ENCODE results near the gene FBXL13. TPM values are rescaled to one million over a fixed set of nuclear protein-coding genes. Genes with fewer than 3 reads are reported as not detected.

The FBXL13 gene
- polyA plus RNA-seq, 1 experiment = 0.20 TPM

DNA sequence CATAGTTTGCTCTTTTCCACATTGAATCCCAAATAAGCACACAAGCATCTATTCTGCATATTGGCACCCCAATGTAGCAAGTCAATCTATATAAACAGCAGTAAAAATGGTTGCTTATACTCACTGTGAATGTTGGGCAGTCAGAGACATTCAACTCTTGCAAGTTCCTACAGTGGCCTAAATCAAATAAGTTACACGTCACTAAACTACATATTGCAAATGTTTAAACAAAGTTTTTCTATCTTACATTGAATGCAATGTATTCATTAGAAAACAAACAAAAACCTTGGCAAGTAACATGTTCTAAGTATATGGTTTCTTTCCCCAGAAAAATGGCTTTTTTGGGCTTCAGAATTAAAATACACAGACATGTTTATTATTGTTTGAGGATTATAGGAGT, 142.8 kb downstream of the FBXL13 start:
- H3K4me3 ChIP-seq (ENCODE audit: low read depth, low read length) = no peak overlapping the region
- H3K27me3 ChIP-seq (ENCODE audit: control insufficient read depth, insufficient read depth, low read length) = no peaks in the 10 kb centered on the region
- POLR2A ChIA-PET = no interaction called here
- CTCF ChIA-PET = no interaction called here
- TF ChIP-seq, protein P1, sequence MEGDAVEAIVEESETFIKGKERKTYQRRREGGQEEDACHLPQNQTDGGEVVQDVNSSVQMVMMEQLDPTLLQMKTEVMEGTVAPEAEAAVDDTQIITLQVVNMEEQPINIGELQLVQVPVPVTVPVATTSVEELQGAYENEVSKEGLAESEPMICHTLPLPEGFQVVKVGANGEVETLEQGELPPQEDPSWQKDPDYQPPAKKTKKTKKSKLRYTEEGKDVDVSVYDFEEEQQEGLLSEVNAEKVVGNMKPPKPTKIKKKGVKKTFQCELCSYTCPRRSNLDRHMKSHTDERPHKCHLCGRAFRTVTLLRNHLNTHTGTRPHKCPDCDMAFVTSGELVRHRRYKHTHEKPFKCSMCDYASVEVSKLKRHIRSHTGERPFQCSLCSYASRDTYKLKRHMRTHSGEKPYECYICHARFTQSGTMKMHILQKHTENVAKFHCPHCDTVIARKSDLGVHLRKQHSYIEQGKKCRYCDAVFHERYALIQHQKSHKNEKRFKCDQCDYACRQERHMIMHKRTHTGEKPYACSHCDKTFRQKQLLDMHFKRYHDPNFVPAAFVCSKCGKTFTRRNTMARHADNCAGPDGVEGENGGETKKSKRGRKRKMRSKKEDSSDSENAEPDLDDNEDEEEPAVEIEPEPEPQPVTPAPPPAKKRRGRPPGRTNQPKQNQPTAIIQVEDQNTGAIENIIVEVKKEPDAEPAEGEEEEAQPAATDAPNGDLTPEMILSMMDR (IDR thresholded peaks at IDR 0.05; ENCODE audit: insufficient read depth, low read depth, low read length) = no peak
- no peak for DNase-seq (ENCODE audit: low read depth)
- no peaks in the 10 kb centered on the region for H3K36me3 ChIP-seq (ENCODE audit: control insufficient read depth, insufficient read depth, low read length)

DNA sequence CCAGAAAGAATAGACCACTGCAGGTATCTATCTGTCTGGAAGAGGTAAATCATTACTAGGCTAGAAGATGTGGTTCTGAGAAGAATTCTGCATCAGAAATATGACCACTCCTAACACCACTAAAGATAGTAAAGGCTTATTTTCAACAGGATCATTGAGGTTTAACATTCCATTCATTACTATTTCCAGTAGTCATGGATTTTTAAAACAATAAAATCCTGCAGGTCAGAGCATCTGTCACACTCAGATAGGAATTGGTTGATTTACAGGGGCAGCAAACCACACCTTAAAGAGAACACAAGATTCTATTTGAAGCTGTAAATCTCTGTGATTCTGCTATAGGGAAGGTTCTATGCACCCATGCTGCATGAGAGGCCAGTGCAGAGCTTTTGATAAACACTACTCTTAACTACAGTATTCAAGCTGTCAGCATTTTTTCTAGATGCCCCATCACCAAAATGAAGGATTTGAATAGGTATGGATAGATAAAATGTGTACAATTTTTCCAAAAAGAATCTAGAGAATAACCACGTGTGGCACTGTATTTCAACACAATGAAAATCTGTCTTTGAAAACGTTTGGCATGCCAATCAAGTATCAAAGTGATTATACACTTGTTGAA, 147.2 kb downstream of the FBXL13 start:
- no peak for DNase-seq (ENCODE audit: low read depth)
- TF ChIP-seq, protein P1 (IDR thresholded peaks at IDR 0.05; ENCODE audit: insufficient read depth, low read depth, low read length) = no peak
- POLR2A ChIA-PET = no interaction called here
- H3K36me3 ChIP-seq (ENCODE audit: control insufficient read depth, insufficient read depth, low read length) = no peaks in the 10 kb centered on the region
- CTCF ChIA-PET = interaction anchor here (0.6 to 1.6 kb wide), 3 partner anchors 18 to 93 kb away, joined by 3 to 5 read pairs (median 3); no protein-coding TSS in a partner anchor
- H3K27me3 ChIP-seq (ENCODE audit: control insufficient read depth, insufficient read depth, low read length) = no peaks in the 10 kb centered on the region
- no peak overlapping the region for H3K4me3 ChIP-seq (ENCODE audit: low read depth, low read length)

DNA sequence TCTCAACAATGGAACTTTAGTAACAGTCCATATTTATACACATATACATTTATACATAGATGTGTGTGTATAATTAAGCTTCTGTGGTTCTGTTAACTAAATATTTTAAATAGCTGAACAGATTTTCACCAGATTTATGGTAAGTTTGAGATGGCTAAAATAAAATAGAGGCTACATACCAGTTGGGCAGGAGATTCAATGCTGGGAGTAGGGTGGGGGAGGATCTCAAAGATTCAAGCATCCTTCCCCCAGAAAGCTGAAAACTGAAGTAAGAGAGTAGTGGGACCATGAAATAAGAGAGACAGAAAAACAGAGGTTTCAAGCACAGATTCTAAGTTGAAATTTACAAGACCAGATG, 147.8 kb downstream of the FBXL13 start:
- TF ChIP-seq, protein P1 (IDR thresholded peaks at IDR 0.05; ENCODE audit: insufficient read depth, low read depth, low read length) = no peak

DNA sequence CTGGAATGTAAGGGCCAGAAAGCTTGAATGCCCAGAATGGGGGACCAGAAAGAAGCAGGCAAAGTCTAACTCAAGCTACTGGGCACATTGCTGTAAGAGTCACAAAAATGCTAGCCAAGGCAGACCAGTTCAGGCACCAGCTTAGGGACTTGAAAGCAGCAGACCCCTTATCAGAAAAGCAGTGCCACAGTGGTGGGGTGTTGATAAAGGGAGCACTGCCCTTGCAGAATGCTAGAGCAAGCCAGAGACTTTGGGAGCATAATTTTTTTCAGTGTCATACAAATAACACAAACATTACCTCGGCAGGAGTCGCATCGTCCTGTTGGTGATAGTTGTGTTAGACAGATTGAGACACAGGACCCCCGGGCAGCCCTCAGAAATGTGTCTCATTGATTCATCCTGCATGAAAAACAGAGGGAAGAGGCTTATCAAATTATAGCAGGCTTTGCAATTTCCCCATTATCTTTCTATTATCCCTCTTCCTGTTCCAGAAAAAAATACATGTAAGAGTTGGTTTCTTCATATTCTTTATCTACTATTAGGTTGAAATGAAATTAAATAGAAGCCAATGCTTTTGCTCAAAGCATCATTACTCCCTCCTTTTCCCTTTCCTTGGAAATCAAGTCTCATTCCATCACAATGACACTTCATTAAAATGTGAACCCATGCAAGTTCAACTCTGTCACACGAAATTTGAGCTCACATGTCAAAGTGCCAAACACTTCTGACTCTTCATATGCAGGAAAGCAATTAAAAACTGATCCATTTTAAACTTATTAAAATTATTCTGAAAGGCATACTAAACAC, 148.4 kb downstream of the FBXL13 start:
- H3K36me3 ChIP-seq (ENCODE audit: control insufficient read depth, insufficient read depth, low read length) = no peaks in the 10 kb centered on the region

More for the DNA sequence above, 147.8 kb downstream of the FBXL13 start:
- Histone ChIP-seq H3K36me3 (ENCODE audit: control insufficient read depth, insufficient read depth, low read length) (no peaks in the 10 kb centered on the region), H3K4me3 (ENCODE audit: low read depth, low read length) (no peak overlapping the region), H3K27me3 (ENCODE audit: control insufficient read depth, insufficient read depth, low read length) (no peaks in the 10 kb centered on the region)
- DNase-seq (ENCODE audit: low read depth) = no peak
- ChIA-PET CTCF (interaction anchor here (0.6 to 1.6 kb wide), 3 partner anchors 17 to 92 kb away, joined by 3 to 5 read pairs (median 3); no protein-coding TSS in a partner anchor), POLR2A (no interaction called here)

DNA sequence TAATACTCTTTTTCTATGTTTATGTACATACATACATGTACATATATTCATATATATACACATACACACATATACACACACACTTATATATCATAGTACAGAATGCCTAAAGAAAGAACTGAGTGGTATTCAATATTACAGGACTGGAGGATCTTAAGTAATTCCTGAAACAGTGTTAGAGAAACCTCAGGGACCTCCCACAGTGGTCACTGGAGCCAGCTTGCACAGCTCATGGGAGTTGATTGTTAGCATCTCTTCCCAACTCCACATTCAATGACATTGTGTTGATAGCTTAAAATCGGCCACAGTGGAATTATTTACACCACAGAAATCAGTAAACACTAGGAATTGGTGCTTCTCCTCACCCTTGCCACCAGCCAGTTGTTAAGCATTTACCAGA, 155.8 kb downstream of the FBXL13 start:
- TF ChIP-seq, protein P1 (IDR thresholded peaks at IDR 0.05; ENCODE audit: insufficient read depth, low read depth, low read length) = no peak
- POLR2A ChIA-PET = no interaction called here
- Histone ChIP-seq H3K4me3 (ENCODE audit: low read depth, low read length) (no peak overlapping the region), H3K36me3 (ENCODE audit: control insufficient read depth, insufficient read depth, low read length) (no peaks in the 10 kb centered on the region), H3K27me3 (ENCODE audit: control insufficient read depth, insufficient read depth, low read length) (no peaks in the 10 kb centered on the region)
- CTCF ChIA-PET = interaction anchor here (0.6 to 0.9 kb wide), 2 partner anchors 30 to 143 kb away, joined by 4 to 5 read pairs; no protein-coding TSS in a partner anchor
- DNase-seq (ENCODE audit: low read depth) = no peak

More for the DNA sequence above, 148.4 kb downstream of the FBXL13 start:
- H3K4me3 ChIP-seq (ENCODE audit: low read depth, low read length) = no peak overlapping the region
- TF ChIP-seq, protein P1 (IDR thresholded peaks at IDR 0.05; ENCODE audit: insufficient read depth, low read depth, low read length) = no peak
- POLR2A ChIA-PET = no interaction called here
- CTCF ChIA-PET = interaction anchor here (1.0 to 1.6 kb wide), 2 partner anchors 17 to 91 kb away, joined by 3 read pairs; no protein-coding TSS in a partner anchor
- H3K27me3 ChIP-seq (ENCODE audit: control insufficient read depth, insufficient read depth, low read length) = no peaks in the 10 kb centered on the region
- no peak for DNase-seq (ENCODE audit: low read depth)
